Activated T-cell treated with anti-CD3 and anti-CD28 coated beads, Interleukin-2, amount 50 U/mL, for 4 hours (primary cell): ENCODE data around the gene FAM13A. TPM values are rescaled to one million over a fixed set of nuclear protein-coding genes. Genes with fewer than 3 reads are reported as not detected.
"Not testable (repeated sequence)": the region's sequence is repeated elsewhere in the genome, so short reads cannot be mapped to it uniquely, and the experiment has no call there.

Source experiments
- ATAC-seq, 2 donors: fragments of 200-7000 bp; cut with Tn5 transposase; one replicate each; pipeline ENCODE4 v1.10.0; 2021
- DNase-seq: peaks from one replicate; pipeline ENCODE4 v3.0.0-alpha.2; 2020
- H3K27me3 Mint-ChIP-seq: one replicate; pipeline ENCODE4 v1.8.0; 2021; ENCODE audit warnings: low read depth, mixed read lengths
- H3K36me3 Mint-ChIP-seq: one replicate; pipeline ENCODE4 v1.8.0; 2022; ENCODE audit warnings: mixed read lengths; ENCODE audit not compliant: insufficient read depth
- H3K4me1 Mint-ChIP-seq: one replicate; pipeline ENCODE4 v1.8.0; 2021; ENCODE audit warnings: low read depth, mixed read lengths
- H3K4me3 Mint-ChIP-seq: one replicate; pipeline ENCODE4 v1.8.0; 2021; ENCODE audit warnings: mild to moderate bottlenecking, moderate library complexity, mixed read lengths
- H3K9me3 Mint-ChIP-seq: one replicate; pipeline ENCODE4 v1.8.0; 2021; ENCODE audit warnings: mixed read lengths
- total RNA-seq, 3 donors: library from RNA; stranded (reverse); gene quantifications; one replicate each; pipeline ENCODE4 v1.2.1, GENCODE V29; 2021

FAM13A gene
- total RNA-seq, 3 donors from 2014 or later: 0.38 to 0.86 (median 0.63) TPM

GRCh38 chr4:88900432-88900831, 156.6 kb downstream of the FAM13A start:
- Mint-ChIP-seq H3K36me3 (no peaks in the 10 kb centered on the region), H3K27me3 (no peaks in the 10 kb centered on the region), H3K9me3 (peaks cover 18% of the 10 kb centered on the region), H3K4me1 (no peaks in the 10 kb centered on the region), H3K4me3 (no peak overlapping the region)
- no peak for DNase-seq
- no peak for ATAC-seq

- Mint-ChIP-seq H3K4me3 (no peak overlapping the region), H3K4me1 (no peaks in the 10 kb centered on the region), H3K9me3 (peaks cover 14% of the 10 kb centered on the region), H3K36me3 (no peaks in the 10 kb centered on the region), H3K27me3 (no peaks in the 10 kb centered on the region)
- DNase-seq (no peak), ATAC-seq (no peak)
Measured at GRCh38 chr4:88897752-88898151, 159.2 kb downstream of the FAM13A start.

- ATAC-seq (no peak), DNase-seq (no peak)
- peaks cover 14% of the 10 kb centered on the region for H3K9me3 Mint-ChIP-seq
- no peaks in the 10 kb centered on the region for H3K4me1 Mint-ChIP-seq
- no peaks in the 10 kb centered on the region for H3K27me3 Mint-ChIP-seq
- H3K4me3 Mint-ChIP-seq: no peak overlapping the region
- no peaks in the 10 kb centered on the region for H3K36me3 Mint-ChIP-seq
Measured at GRCh38 chr4:88897180-88897579, 159.8 kb downstream of the FAM13A start.

GRCh38 chr4:88893961-88894360, 163.0 kb downstream of the FAM13A start:
- no peaks in the 10 kb centered on the region for H3K36me3 Mint-ChIP-seq
- no peak overlapping the region for H3K4me3 Mint-ChIP-seq
- ATAC-seq (no peak), DNase-seq (no peak)
- H3K9me3 Mint-ChIP-seq: no peaks in the 10 kb centered on the region
- no peaks in the 10 kb centered on the region for H3K4me1 Mint-ChIP-seq
- H3K27me3 Mint-ChIP-seq: no peaks in the 10 kb centered on the region

- no peaks in the 10 kb centered on the region for H3K27me3 Mint-ChIP-seq
- no peaks in the 10 kb centered on the region for H3K36me3 Mint-ChIP-seq
- no peak for DNase-seq
- no peak overlapping the region for H3K4me3 Mint-ChIP-seq
- no peak for ATAC-seq
- no peaks in the 10 kb centered on the region for H3K4me1 Mint-ChIP-seq
- no peaks in the 10 kb centered on the region for H3K9me3 Mint-ChIP-seq
Measured at GRCh38 chr4:88892646-88893045, 164.3 kb downstream of the FAM13A start.

- H3K4me3 Mint-ChIP-seq: no peak overlapping the region
- no peaks in the 10 kb centered on the region for H3K27me3 Mint-ChIP-seq
- no peak for DNase-seq
- no peaks in the 10 kb centered on the region for H3K36me3 Mint-ChIP-seq
- no peak for ATAC-seq
- H3K4me1 Mint-ChIP-seq: no peaks in the 10 kb centered on the region
- no peaks in the 10 kb centered on the region for H3K9me3 Mint-ChIP-seq
Measured at GRCh38 chr4:88891636-88892035, 165.3 kb downstream of the FAM13A start.

GRCh38 chr4:88887409-88887808, 169.6 kb downstream of the FAM13A start:
- DNase-seq, H3K4me3 Mint-ChIP-seq, ATAC-seq: not testable (repeated sequence)

GRCh38 chr4:88881227-88881569, 175.8 kb downstream of the FAM13A start:
- H3K9me3 Mint-ChIP-seq: no peaks in the 10 kb centered on the region
- peaks cover 6% of the 10 kb centered on the region for H3K4me1 Mint-ChIP-seq
- ATAC-seq: no peak
- no peak overlapping the region for H3K4me3 Mint-ChIP-seq
- DNase-seq: no peak
- no peaks in the 10 kb centered on the region for H3K27me3 Mint-ChIP-seq
- H3K36me3 Mint-ChIP-seq: no peaks in the 10 kb centered on the region

More at GRCh38 chr4:88887409-88887808, 169.6 kb downstream of the FAM13A start:
- H3K27me3 Mint-ChIP-seq, H3K4me1 Mint-ChIP-seq, H3K9me3 Mint-ChIP-seq, H3K36me3 Mint-ChIP-seq: not testable (repeated sequence)

GRCh38 chr4:88880501-88881226, 176.3 kb downstream of the FAM13A start:
- DNase-seq: no peak
- no peak overlapping the region for H3K4me3 Mint-ChIP-seq
- H3K36me3 Mint-ChIP-seq: no peaks in the 10 kb centered on the region
- H3K4me1 Mint-ChIP-seq: peaks cover 6% of the 10 kb centered on the region
- H3K27me3 Mint-ChIP-seq: no peaks in the 10 kb centered on the region
- ATAC-seq: no peak
- no peaks in the 10 kb centered on the region for H3K9me3 Mint-ChIP-seq

GRCh38 chr4:88879991-88880390, 177.0 kb downstream of the FAM13A start:
- H3K27me3 Mint-ChIP-seq: no peaks in the 10 kb centered on the region
- no peak overlapping the region for H3K4me3 Mint-ChIP-seq
- ATAC-seq (no peak), DNase-seq (no peak)
- peaks cover 6% of the 10 kb centered on the region for H3K4me1 Mint-ChIP-seq
- H3K36me3 Mint-ChIP-seq: no peaks in the 10 kb centered on the region
- H3K9me3 Mint-ChIP-seq: no peaks in the 10 kb centered on the region

GRCh38 chr4:88878642-88879041, 178.3 kb downstream of the FAM13A start:
- H3K36me3 Mint-ChIP-seq: no peaks in the 10 kb centered on the region
- no peak overlapping the region for H3K4me3 Mint-ChIP-seq
- H3K27me3 Mint-ChIP-seq: peaks cover 5% of the 10 kb centered on the region
- no peak for DNase-seq
- H3K9me3 Mint-ChIP-seq: no peaks in the 10 kb centered on the region
- ATAC-seq: no peak
- peaks cover 6% of the 10 kb centered on the region for H3K4me1 Mint-ChIP-seq

- H3K36me3 Mint-ChIP-seq: no peaks in the 10 kb centered on the region
- no peaks in the 10 kb centered on the region for H3K4me1 Mint-ChIP-seq
- no peak for ATAC-seq
- no peak overlapping the region for H3K4me3 Mint-ChIP-seq
- DNase-seq: no peak
- peaks cover 3% of the 10 kb centered on the region for H3K9me3 Mint-ChIP-seq
- peaks cover 5% of the 10 kb centered on the region for H3K27me3 Mint-ChIP-seq
Measured at GRCh38 chr4:88870428-88870827, 186.6 kb downstream of the FAM13A start.

GRCh38 chr4:88868510-88868909, 188.5 kb downstream of the FAM13A start:
- H3K4me1 Mint-ChIP-seq: no peaks in the 10 kb centered on the region
- H3K36me3 Mint-ChIP-seq: no peaks in the 10 kb centered on the region
- H3K27me3 Mint-ChIP-seq: no peaks in the 10 kb centered on the region
- H3K4me3 Mint-ChIP-seq: no peak overlapping the region
- DNase-seq (no peak), ATAC-seq (no peak)
- peaks cover 3% of the 10 kb centered on the region for H3K9me3 Mint-ChIP-seq

GRCh38 chr4:88866862-88867550, 190.0 kb downstream of the FAM13A start:
- DNase-seq (no peak), ATAC-seq (no peak)
- Mint-ChIP-seq H3K9me3 (no peaks in the 10 kb centered on the region), H3K4me1 (no peaks in the 10 kb centered on the region), H3K36me3 (no peaks in the 10 kb centered on the region), H3K27me3 (no peaks in the 10 kb centered on the region), H3K4me3 (no peak overlapping the region)

GRCh38 chr4:88865466-88865865, 191.5 kb downstream of the FAM13A start:
- DNase-seq (no peak), ATAC-seq (no peak)
- Mint-ChIP-seq H3K27me3 (no peaks in the 10 kb centered on the region), H3K36me3 (no peaks in the 10 kb centered on the region), H3K4me1 (no peaks in the 10 kb centered on the region), H3K9me3 (no peaks in the 10 kb centered on the region), H3K4me3 (no peak overlapping the region)
